Fibroblast of skin of left biceps (primary cell): Measurements from ENCODE around the gene EXOC1L.
"Not testable (repeated sequence)": the region's sequence is repeated elsewhere in the genome, so short reads cannot be mapped to it uniquely, and the experiment has no call there.

Source experiments
- DNase-seq, 2 experiments: peaks; one replicate each; pipeline ENCODE4 v3.0.0-alpha.2; 2013; ENCODE audit warnings: low read depth in 2 of 2

Gene EXOC1L

DNA sequence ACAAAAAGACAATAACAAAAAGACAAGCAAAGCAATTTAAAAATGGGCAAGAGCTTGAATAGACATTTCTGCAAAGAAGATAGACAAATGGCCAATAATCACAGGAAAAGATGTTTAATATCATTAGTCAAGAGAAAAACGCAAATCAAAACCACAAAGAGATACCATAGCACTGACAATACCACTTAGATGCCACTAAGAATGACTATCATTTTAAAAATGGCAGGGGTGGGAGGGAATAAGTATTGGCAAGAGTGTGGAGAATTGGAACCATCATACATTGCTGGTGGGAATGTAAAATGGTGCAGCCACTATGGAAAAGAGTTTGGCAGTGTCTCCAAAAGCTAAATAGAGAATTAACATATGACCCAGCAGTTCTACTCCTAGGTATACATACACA, 18.8 kb downstream of the EXOC1L start:
- DNase-seq = no peak

DNA sequence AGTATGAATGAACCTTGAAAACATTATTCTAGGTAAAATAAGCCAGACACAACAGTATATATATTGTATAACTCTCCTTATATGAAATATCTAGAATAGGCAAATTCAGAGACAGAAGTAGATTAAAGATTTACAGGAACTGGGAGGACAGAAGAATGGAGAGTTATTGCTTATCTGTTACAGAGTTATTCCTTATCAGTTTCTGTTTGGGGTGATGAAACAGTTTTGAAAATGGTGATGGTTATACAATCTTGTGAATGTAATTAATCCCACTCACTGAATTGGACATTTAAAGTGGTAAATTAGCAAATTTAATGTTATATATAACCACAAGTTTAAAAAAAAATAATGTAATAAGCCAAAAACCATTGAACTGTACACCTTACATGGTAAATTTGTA, 19.4 kb downstream of the EXOC1L start:
- DNase-seq = no peak

DNA sequence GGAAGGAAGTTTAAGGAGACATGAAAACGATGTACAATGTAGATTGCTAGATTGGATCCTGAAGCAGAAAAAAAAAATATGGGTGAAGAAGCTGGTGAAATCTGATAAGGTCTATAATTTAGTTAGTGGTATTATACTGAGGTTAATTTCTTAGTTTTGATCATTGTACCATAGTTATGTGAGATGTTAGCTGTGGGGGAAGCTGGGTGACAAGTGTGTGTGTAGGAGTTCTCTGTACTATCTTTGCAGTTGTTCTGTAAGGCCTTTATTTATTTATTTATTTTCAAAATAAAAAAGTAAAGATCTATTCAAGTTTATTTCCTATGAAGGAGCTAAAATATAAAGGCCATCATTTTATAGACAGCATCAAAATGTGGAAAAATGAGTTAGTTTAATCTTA, 21.4 kb downstream of the EXOC1L start:
- no peak for DNase-seq

DNA sequence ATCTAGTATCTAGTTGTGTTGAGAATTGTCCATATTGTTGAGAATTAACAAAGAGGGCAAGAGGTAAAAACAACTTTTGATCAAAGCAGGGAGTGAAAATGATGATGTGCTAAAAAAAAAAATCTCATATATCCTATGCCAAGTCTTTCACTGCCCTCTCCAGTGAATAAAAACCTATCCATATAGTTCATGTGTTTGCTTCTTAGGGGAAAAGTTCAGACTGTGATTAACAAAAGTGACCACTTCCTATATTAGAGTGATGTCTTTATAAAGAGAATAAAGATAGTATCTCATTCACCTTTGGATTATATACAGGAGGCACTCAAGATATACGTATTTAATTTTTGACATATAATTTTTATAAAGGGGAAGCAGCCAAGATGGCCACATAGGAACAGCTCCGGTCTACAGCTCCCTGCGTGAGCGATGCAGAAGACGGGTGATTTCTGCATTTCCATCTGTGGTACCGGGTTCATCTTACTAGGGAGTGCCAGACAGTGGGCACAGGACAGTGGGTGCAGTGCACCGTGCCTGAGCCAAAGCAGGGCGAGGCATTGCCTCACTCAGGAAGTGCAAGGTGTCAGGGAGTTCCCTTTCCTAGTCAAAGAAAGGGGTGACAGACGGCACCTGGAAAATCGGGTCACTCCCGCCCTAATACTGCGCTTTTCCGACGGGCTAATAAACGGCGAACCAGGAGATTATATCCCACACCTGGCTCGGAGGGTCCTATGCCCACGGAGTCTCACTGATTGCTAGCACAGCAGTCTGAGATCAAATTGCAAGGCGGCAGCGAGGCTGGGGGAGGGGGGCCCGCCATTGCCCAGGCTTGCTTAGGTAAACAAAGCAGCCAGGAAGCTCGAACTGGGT, 22.0 kb downstream of the EXOC1L start:
- DNase-seq = not testable (repeated sequence)

DNA sequence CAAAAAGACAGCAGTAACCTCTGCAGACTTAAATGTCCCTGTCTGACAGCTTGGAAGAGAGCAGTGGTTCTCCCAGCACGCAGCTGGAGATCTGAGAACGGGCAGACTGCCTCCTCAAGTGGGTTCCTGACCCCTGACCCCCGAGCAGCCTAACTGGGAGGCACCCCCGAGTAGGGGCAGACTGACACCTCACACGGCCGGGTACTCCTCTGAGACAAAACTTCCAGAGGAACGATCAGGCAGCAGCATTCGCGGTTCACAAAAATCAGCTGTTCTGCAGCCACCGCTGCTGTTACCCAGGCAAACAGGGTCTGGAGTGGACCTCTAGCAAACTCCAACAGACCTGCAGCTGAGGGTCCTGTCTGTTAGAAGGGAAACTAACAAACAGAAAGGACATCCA, 22.7 kb downstream of the EXOC1L start:
- DNase-seq = not testable (repeated sequence)

DNA sequence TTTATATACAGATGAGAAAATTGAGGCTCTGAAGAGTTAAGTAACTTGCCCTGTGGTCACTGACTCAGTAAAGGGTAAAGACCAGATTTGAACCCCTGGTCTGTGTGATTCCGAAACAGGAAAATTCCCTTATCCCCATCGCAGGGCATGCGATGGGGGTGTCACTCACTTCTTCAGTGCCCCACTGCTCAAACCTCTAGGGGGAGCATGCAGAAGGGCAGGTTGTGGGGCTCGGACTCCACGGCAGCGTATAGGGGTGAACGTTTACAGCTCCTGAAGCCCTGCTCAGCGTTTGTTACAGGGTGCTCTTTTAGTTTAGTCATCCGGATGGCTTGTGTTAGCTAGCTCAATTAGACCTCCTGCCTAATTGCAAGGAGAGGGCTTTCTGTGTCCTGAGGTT, 30.1 kb downstream of the EXOC1L start:
- DNase-seq = no peak

DNA sequence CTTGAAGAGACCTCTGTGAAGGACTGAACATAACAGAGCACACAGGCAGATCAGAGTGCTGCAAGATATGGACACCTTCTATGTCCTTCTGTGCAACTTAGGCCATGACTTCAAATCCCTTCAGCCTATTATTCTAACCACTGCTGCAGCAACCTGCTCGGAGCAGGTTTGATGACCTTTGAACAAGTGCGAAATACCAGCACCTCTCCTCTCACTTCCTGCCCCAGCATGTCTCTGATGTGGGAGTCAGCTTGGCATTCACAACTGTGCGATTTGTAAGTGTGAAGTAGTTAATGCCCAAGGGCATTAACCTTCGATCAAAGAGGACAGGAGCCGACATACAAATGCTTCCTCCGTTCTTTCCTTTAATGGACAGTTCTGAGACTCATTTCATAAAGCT, 32.3 kb downstream of the EXOC1L start:
- DNase-seq = no peak

DNA sequence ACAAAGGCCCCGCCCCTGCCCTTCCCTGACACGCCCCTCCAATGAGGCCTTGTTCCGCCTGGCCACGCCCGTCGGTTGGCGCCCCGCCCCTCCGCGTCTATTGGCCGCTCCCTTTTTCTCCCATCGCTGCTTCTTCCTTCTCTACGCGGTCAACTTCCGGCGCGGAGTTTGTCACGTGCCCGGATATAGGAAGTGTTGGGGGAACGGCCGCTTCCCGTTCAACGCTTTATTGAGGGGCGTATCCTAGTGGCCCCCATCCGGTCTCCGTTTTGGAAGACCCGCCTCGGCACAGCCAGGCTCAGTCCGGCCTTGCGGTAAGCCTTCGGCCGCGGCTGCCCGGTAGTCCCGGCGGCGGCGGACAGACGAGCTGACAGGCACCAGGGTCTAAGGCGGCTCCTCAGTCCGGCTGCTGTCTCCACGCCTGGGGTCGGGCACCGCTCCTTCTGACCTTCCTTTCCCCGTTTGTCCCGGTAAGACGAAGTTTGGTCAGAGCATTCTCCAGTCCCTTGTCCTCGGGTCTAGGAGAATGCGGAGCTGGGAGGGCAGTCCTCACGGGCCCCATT, 34.0 kb downstream of the EXOC1L start, which contains the start of gene EXOC1:
TSS of gene EXOC1 (plus strand) at position 165 of the 563 bp plus-strand sequence. CDS start 4,676 bp downstream, outside the sequence.
- DNase-seq = peak; percentile 89

DNA sequence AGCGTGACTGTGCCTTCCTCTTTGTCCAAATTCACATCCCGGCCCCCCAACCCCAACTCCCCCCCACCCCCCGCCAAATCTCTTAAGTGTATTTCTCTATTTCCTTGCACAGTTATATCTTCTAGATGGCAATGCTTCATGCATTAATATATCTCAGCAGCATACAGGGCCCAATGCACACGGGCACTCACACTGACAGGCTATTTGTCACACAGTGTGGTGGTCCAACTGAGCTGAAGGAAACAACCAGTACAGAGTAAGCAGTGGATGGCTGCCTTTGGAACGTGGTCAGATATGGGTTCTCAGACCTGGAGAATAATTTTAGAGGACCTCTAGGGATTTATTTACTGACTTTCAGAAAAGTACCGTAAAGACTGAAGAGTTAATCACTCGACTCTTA, 34.5 kb downstream of the EXOC1L start:
- no peak for DNase-seq

DNA sequence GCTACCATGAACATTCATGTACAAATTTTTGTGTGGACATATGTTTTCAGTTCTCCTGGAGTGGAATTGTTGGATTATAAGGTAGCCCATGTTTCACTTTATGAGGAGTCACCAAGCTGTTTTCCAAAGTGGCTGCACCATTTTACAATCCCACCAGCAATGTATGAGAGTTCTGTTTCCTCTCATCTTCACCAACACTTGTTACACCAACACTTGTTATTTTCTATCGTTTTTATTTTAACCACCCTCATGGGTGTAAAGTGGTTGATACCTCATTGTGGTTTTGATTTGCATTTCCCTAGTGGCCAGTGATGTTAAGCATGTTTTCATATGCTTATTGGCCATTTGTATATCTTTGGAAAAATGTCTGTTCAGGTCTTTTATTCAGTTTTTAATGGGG, 38.0 kb downstream of the EXOC1L start:
- DNase-seq = no peak

DNA sequence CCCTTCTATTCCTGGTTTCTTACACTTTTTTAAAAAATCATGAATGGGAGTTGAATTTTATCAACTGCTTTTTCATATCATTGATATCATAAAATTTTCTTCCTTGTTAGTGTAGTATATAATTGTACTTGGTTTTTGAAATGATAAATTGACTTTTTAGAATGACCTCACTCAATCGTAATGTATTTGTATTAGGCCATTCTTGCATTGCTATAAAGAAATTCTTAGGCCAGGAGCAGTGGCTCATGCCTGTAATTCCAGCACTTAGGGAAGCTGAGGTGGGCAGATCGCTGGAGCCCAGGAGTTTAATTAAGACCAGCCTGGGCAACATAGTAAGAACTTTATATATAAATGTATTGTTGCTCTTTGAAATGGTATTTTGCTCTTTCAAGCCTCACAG, 40.1 kb downstream of the EXOC1L start:
- DNase-seq = no peak

DNA sequence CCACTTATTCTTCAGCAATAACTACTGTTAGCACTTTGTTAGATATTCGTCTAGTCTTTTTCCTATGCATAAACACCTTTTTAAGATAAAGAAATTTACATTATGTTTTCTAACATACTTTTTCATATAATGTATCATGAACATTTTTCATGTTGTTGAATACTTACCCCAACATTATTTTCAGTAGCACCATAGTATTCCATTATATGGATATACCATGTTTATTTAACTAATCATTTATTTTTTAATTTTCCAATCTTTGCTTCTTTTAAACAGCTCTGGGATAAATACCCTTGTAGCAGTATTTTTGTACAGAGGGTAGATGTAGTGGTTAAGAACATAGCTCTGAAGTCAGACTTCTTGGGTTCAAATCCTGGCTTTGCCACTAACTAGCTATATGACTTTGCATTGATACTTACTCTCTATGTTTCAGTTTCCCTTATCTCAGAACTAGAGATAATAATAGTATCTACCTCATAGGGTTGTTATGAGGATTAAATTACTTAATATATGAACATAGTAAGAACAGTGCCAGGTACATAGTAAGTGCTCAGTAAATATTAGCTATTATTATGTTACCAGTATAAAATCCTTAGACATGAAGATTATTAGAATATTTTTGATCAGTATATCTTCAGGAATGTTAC, 45.1 kb downstream of the EXOC1L start:
- DNase-seq = no peak

DNA sequence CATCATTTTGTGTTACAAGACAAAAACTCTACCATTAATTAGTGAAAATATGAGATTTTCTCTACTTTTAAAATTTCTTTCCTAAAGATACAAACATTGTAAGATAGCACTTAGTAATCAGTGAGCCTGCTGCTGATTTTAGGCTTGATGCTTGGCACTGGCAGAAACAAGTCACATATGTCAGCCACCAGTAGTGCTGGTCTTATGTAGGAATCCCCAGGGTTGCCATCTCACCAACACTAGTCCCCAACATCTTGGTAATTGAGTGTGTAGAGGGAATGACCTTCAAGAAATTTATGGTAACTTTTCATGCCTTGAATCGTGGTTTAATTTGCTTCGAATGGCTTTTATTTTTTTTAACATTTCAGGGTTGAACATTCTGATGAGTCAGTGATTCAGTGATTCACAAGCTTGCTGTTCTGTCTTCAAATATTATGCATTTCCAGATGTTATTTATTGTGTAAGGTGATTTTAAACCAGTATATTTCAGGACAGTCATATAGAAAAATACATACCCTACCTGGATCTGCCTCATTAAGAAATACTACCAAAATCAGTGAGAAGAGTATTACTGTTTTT, 45.7 kb downstream of the EXOC1L start:
- DNase-seq = peak in 1 of 2 experiments; percentile 21

DNA sequence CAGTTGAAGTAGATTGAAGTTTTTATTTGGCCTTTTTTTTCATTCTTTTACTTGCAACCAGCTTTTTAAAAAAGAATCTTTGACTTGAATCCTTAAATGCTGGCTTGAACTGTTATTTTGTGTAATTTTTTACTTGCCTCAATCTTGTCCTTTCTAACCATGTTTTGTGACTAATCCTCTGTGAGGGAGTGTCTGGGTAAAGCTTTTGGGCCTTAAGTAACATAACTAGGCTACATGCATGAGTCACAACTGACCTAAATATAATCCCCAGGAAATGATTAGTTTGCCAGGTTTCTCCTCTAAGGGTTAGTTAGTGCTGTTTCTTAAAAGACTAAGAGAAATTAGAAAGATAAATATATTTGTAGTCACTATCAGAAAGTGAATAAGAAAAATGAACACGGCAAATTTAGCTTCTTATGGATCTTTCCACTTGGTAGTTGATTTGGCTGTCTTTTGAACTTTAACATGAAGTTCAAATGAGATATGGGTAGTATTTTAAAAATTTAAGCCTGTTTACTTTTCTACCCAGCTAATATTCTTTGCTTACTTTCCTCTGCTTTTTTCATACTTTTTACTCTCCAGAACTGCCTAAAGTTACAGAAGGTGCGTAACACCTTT, 46.8 kb downstream of the EXOC1L start:
- peak; percentile 67 to 69 for DNase-seq

DNA sequence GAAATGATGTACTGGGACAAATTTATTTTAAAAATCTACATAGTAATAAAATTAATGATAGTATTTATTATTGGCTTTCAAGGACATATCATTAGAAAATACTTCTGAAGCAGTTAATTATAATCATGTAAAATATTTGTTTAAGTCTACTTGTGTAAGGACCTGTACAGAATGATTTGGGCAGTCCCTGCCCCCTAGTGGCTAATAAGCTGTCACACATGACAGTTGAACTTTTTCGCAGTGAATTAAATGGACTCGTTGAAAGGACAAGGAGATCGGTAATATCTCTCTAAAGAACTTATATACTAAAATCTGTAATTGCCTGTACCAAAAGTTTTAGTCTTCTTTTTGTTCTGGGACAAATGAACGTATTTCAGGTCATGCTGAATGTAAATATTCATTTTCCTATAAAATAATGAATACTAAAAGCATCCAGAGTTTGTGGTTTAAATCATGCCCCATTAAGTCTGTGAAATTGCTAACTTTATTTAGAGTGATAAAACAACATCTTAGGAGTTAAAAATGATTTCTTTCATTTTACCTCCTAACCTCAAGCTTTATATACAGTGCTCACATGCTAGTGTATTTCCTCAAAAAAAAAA, 47.5 kb downstream of the EXOC1L start:
- DNase-seq = peak in 1 of 2 experiments; percentile 26

DNA sequence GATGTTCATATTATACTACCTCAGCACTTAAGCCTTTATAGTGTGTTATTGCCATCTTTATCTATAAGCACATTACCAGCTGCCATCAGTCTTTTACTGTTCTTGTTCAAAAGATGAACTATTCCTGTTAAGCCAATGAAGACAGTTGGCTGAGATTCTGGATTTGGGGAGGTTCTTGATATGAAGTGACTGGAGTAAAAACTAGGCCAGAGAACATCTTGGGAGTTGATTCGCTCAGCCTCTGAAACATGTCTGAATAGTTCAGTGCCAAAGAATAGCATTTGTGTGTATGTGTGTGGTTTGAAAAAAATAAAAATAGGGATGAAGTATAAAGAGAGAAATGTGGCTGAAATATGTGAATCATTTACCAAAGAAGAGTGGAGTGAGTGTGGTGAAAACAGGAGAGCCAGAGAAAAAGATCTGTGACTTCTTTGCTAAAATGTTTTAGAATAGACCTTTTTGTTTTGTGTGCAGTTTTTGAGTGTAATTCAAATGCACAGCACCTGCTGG, 49.0 kb downstream of the EXOC1L start:
- DNase-seq = no peak

DNA sequence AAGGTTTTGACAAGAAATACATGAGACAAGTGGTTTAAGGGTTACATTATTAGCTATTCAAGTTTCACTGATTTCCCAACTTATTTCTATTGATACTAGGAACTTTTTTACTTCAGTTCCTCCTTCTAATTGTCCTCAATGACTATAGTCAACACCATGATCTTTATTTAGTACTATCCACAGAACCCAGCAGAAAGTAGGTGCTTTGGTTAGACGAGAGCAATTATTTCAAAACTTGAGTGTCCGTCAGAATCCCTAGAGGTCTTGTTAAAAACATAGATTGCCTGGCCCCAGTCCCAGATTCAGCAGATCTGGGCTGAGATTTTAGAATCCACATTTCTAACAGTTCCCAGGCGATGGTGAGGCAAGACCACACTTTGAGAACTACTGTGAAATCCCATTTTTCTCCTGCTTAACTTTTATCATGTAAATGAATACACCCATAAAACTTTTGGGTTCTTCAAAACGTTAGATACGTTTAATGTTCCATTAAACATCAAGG, 51.8 kb downstream of the EXOC1L start:
- DNase-seq = no peak

DNA sequence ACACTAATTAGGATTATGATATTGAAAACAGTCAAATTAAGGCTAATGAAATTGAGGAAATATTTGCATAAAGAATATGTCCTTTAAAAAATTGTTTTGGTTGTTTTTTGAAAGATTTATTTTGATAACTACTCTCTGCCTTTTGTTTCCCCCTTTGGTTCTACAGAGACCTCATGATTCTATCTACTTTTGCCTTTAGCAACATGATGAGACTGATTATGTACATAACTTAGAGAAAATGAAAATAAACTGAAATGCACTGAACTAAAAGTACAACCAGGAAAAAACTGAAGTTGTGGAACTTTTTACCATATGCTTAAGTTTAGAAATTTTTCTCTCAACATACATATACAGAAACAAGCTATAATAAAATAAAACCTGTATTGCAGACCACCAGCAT, 55.2 kb downstream of the EXOC1L start:
- DNase-seq = no peak

DNA sequence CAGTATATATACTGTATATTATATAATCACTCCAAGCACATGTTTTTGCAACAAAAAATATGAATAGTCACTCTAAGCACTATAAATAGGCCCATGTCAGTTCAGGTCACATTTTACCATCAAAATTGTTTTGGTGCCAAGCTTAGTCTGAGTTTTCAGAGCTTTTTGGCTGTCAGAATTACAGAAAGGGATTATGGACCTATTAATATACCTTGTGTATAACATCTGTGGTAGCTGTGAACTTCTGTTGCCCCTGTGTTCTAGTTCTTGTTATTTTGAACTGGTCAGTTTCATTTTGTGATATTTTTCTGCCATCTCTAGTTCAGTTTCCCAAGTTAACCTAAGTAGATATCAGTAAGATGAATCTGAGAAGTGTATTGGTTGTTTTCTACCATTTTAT, 56.8 kb downstream of the EXOC1L start:
- DNase-seq = no peak

DNA sequence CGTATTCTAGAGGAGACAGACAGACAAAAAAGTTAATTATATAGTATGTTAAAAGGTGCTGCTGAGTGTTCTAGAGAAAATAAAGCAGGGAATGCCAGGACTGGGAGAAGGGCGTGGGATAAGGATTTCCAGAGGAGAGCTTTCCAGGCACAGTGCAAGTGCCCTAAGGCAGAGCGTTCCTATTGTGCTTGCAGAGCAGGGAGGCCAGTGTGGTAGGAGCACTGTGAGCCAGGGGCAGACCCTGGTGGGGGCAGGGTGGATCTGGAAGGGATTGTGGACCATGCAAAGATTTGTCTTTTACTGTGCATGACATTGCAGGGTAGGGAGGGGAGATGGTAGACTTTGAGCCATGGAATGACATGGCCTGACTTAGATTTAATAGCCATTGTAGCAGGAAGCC, 59.6 kb downstream of the EXOC1L start:
- DNase-seq = no peak

DNA sequence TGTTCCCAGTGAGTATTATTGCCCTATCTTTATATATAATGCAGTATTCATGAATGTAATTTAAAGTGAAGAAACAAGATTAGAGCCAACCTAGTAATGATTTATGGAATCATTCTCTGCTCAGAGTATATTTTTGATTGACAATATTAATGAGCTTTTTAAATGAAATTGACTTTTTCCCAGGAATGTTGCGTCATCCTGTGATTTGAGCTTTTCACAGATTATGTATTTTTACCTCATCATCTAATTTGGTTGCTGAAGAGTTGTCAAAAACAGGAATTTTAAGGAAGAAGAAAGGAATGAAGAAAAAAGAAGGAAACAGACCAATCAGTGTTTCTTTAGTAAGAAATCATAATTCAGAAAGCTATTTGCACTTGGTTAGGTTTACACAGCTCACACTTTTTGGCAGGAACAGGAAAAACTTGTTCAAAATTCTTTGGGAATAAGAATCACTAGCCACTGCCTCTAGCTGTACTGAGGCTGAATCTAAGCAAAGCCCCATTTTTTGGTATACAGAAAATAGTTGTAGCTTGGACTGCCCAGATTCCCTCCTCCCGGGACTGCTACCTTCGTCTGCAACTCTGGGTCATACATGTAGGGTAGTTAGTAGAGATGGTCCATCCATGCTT, 61.2 kb downstream of the EXOC1L start:
- DNase-seq = no peak
